Thyroid gland (tissue), 4 donors: Measurements from ENCODE around the gene CREB3L2.
"Not testable (repeated sequence)": the region's sequence is repeated elsewhere in the genome, so short reads cannot be mapped to it uniquely, and the experiment has no call there.

Experiments
- POLR2A ChIP-seq, 2 donors: fragments of 450-650 bp; IDR thresholded peaks; one replicate each; pipeline ENCODE4 v1.6.1; 2017; ENCODE audit warnings: antibody characterized with exemption in 2 of 2, mild to moderate bottlenecking in 2 of 2, moderate library complexity in 1 of 2
- TF ChIP-seq, protein P1 (sequence below), 6 experiments: fragments of 200-600 bp in 3 of 6; fragments of 450-650 bp in 3 of 6; sonication (generic) in 3 of 6; IDR thresholded peaks; one replicate each; pipeline ENCODE4 v1.5.1; 2016 to 2019; ENCODE audit warnings: antibody characterized with exemption in 6 of 6, mild to moderate bottlenecking in 2 of 6, inconsistent platforms in 1 of 6, moderate library complexity in 1 of 6

DNA sequence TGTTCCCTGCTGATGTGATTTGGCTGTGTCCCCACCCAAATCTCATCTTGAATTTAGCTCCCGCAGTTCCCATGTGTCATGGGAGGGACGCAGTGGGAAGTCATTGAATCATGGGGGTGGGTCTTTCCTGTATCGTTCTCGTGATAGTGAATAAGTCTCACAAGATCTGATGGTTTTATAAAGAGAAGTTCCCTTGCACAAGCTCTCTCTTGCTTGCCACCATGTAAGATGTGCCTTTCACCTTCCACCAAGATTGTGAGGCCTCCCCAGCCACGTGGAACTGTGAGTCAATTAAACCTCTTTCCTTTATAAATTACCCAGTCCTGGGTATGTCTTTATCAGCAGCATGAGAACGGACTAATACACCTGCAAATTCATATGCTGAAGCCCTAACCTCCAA is 19.5 kb downstream of the CREB3L2 start:
- TF ChIP-seq, protein P1, sequence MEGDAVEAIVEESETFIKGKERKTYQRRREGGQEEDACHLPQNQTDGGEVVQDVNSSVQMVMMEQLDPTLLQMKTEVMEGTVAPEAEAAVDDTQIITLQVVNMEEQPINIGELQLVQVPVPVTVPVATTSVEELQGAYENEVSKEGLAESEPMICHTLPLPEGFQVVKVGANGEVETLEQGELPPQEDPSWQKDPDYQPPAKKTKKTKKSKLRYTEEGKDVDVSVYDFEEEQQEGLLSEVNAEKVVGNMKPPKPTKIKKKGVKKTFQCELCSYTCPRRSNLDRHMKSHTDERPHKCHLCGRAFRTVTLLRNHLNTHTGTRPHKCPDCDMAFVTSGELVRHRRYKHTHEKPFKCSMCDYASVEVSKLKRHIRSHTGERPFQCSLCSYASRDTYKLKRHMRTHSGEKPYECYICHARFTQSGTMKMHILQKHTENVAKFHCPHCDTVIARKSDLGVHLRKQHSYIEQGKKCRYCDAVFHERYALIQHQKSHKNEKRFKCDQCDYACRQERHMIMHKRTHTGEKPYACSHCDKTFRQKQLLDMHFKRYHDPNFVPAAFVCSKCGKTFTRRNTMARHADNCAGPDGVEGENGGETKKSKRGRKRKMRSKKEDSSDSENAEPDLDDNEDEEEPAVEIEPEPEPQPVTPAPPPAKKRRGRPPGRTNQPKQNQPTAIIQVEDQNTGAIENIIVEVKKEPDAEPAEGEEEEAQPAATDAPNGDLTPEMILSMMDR (IDR thresholded peaks at IDR 0.05) = not testable (repeated sequence)
- not testable (repeated sequence) for TF ChIP-seq POLR2A (IDR thresholded peaks at IDR 0.05)
